H9 (cell line): ENCODE results near the gene PDS5A. TPM values are rescaled to one million over a fixed set of nuclear protein-coding genes. Genes with fewer than 3 reads are reported as not detected.

ENCODE experiments used
- DNase-seq: peaks from one replicate; pipeline ENCODE4 v3.0.0-alpha.2; 2017
- H2AFZ ChIP-seq: one replicate; pipeline ENCODE4 v1.6.1; 2013; ENCODE audit warnings: mild to moderate bottlenecking, low read length, control low read depth, moderate library complexity
- H2AK5ac ChIP-seq: 2 replicates; pipeline ENCODE4 v1.6.1; 2013; ENCODE audit warnings: low read length, control low read depth, mixed read lengths; ENCODE audit not compliant: insufficient read length
- H2BK120ac ChIP-seq: one replicate; pipeline ENCODE4 v1.6.1; 2013; ENCODE audit warnings: low read depth, mild to moderate bottlenecking, low read length, control low read depth, inconsistent platforms; ENCODE audit not compliant: poor library complexity, severe bottlenecking
- H2BK12ac ChIP-seq: 2 replicates; pipeline ENCODE4 v1.6.1; 2013; ENCODE audit warnings: low read length, control low read depth, mixed read lengths, low read depth; ENCODE audit not compliant: insufficient read length
- H2BK15ac ChIP-seq: 2 replicates; pipeline ENCODE4 v1.6.1; 2013; ENCODE audit warnings: low read depth, low read length, control low read depth
- H2BK20ac ChIP-seq: one replicate; pipeline ENCODE4 v1.6.1; 2013; ENCODE audit warnings: low read depth, mild to moderate bottlenecking, low read length, control low read depth, inconsistent platforms; ENCODE audit not compliant: poor library complexity, severe bottlenecking
- H2BK5ac ChIP-seq: 2 replicates; pipeline ENCODE4 v1.6.1; 2013; ENCODE audit warnings: low read length, control low read depth, mixed read lengths; ENCODE audit not compliant: insufficient read length
- H3K14ac ChIP-seq: 2 replicates; pipeline ENCODE4 v1.6.1; 2013; ENCODE audit warnings: low read length, control low read depth; ENCODE audit not compliant: insufficient read depth
- H3K18ac ChIP-seq: 2 replicates; pipeline ENCODE4 v1.6.1; 2013; ENCODE audit warnings: low read depth, mild to moderate bottlenecking, mixed read lengths, low read length, control low read depth; ENCODE audit not compliant: insufficient read length
- H3K23ac ChIP-seq: 2 replicates; pipeline ENCODE4 v1.6.1; 2013; ENCODE audit warnings: low read length, control low read depth, mixed read lengths, low read depth; ENCODE audit not compliant: insufficient read length
- H3K23me2 ChIP-seq: 2 replicates; pipeline ENCODE4 v1.6.1; 2013; ENCODE audit warnings: low read depth, mild to moderate bottlenecking, mixed read lengths, low read length, control low read depth; ENCODE audit not compliant: insufficient read length, poor library complexity, severe bottlenecking
- H3K27ac ChIP-seq: 2 replicates; pipeline ENCODE4 v1.5.1; 2013; ENCODE audit warnings: low read length, control low read depth, mixed read lengths, low read depth; ENCODE audit not compliant: insufficient read length
- H3K27me3 ChIP-seq: 2 replicates; pipeline ENCODE4 v1.6.1; 2013; ENCODE audit warnings: low read length, control low read depth, inconsistent platforms; ENCODE audit not compliant: insufficient read depth
- H3K4ac ChIP-seq: 2 replicates; pipeline ENCODE4 v1.6.1; 2013; ENCODE audit warnings: low read depth, mild to moderate bottlenecking, control low read depth, inconsistent platforms, low read length, moderate library complexity
- H3K4me1 ChIP-seq: 2 replicates; pipeline ENCODE4 v1.6.1; 2013; ENCODE audit warnings: low read length, control low read depth, inconsistent platforms; ENCODE audit not compliant: insufficient read depth
- H3K4me2 ChIP-seq: 2 replicates; pipeline ENCODE4 v1.6.1; 2013; ENCODE audit warnings: low read length, control low read depth, mixed read lengths; ENCODE audit not compliant: insufficient read length, insufficient read depth
- H3K56ac ChIP-seq: 2 replicates; pipeline ENCODE4 v1.6.1; 2013; ENCODE audit warnings: low read depth, mild to moderate bottlenecking, mixed read lengths, low read length, control low read depth; ENCODE audit not compliant: insufficient read length
- H3K79me1 ChIP-seq: 2 replicates; pipeline ENCODE4 v1.6.1; 2013; ENCODE audit warnings: low read depth, mild to moderate bottlenecking, moderate library complexity, low read length, control low read depth, inconsistent platforms; ENCODE audit not compliant: insufficient read depth, poor library complexity, severe bottlenecking
- H3K79me2 ChIP-seq: 2 replicates; pipeline ENCODE4 v1.6.1; 2013; ENCODE audit warnings: low read length, control low read depth, inconsistent platforms; ENCODE audit not compliant: insufficient read depth
- H3K9ac ChIP-seq: 2 replicates; pipeline ENCODE4 v1.6.1; 2013; ENCODE audit warnings: low read length, control low read depth, mixed read lengths; ENCODE audit not compliant: insufficient read length; ENCODE audit errors: extremely low read depth
- H3K9me3 ChIP-seq: one replicate; pipeline ENCODE4 v1.6.1; 2013; ENCODE audit warnings: low read depth, low read length, inconsistent platforms; ENCODE audit not compliant: control insufficient read depth
- H3T11ph ChIP-seq: one replicate; pipeline ENCODE4 v1.6.1; 2013; ENCODE audit warnings: mild to moderate bottlenecking, low read length, control low read depth, inconsistent platforms
- H4K20me1 ChIP-seq: one replicate; pipeline ENCODE4 v1.6.1; 2013; ENCODE audit not compliant: control insufficient read depth, insufficient read length, insufficient read depth
- H4K5ac ChIP-seq: 2 replicates; pipeline ENCODE4 v1.6.1; 2013; ENCODE audit warnings: low read depth, mild to moderate bottlenecking, mixed read lengths, low read length, control low read depth; ENCODE audit not compliant: insufficient read length
- H4K8ac ChIP-seq: replicated peaks from 2 replicates; pipeline ENCODE4 v1.6.1; 2013; ENCODE audit warnings: low read length, control low read depth, mixed read lengths, low read depth; ENCODE audit not compliant: insufficient read length
- H4K91ac ChIP-seq: 2 replicates; pipeline ENCODE4 v1.6.1; 2013; ENCODE audit warnings: low read depth, mild to moderate bottlenecking, moderate library complexity, mixed read lengths, low read length, control low read depth; ENCODE audit not compliant: insufficient read length
- H3K27ac Mint-ChIP-seq, 3 experiments: 2 replicates in 2 of 3; 3 replicates in 1 of 3; pipeline ENCODE4 v1.8.0; 2020 to 2021; ENCODE audit warnings: mixed read lengths in 3 of 3, mild to moderate bottlenecking in 1 of 3, moderate library complexity in 1 of 3
- H3K27me3 Mint-ChIP-seq: 2 replicates; pipeline ENCODE4 v1.8.0; 2021; ENCODE audit warnings: low read depth, mild to moderate bottlenecking, moderate library complexity, mixed read lengths
- H3K36me3 Mint-ChIP-seq, 3 experiments: 2 replicates in 2 of 3; 3 replicates in 1 of 3; pipeline ENCODE4 v1.8.0; 2020 to 2021; ENCODE audit warnings: low read depth in 3 of 3, mixed read lengths in 3 of 3; ENCODE audit not compliant: insufficient read depth in 1 of 3
- H3K4me1 Mint-ChIP-seq, 2 experiments: 2 replicates each; pipeline ENCODE4 v1.8.0; 2020; ENCODE audit warnings: mixed read lengths in 2 of 2
- H3K4me3 Mint-ChIP-seq, 2 experiments: 2 replicates in 1 of 2; 3 replicates in 1 of 2; pipeline ENCODE4 v1.8.0; 2020 to 2021; ENCODE audit warnings: mild to moderate bottlenecking in 2 of 2, mixed read lengths in 2 of 2, moderate library complexity in 1 of 2
- H3K9me3 Mint-ChIP-seq, 2 experiments: 2 replicates in 1 of 2; 3 replicates in 1 of 2; pipeline ENCODE4 v1.8.0; 2020; ENCODE audit warnings: mild to moderate bottlenecking in 2 of 2, mixed read lengths in 2 of 2, moderate library complexity in 1 of 2
- WGBS: extraction: QIAGEN DNeasy Blood & Tissue Kit; methylation state at CpG from one replicate; pipeline ENCODE4 v1.1.7; 2013; ENCODE audit warnings: missing lambda C conversion rate, low lambda C conversion rate, mixed read lengths; ENCODE audit not compliant: insufficient read length; ENCODE audit errors: extremely low coverage; 5-methylcytosine and 5-hydroxymethylcytosine counted together
- total RNA-seq: library from RNA; stranded (reverse); gene quantifications from 2 replicates; pipeline ENCODE4 v1.2.1, GENCODE V29; 2021
- TF ChIP-seq, protein P1 (sequence below): fragments of 200-600 bp; sonication (generic); conservative IDR thresholded peaks from 3 replicates; pipeline ENCODE4 v1.8.0; 2021; ENCODE audit warnings: antibody characterized with exemption, mild to moderate bottlenecking

PDS5A gene
- total RNA-seq, 1 experiment from 2014 or later, result 65.4 TPM

DNA sequence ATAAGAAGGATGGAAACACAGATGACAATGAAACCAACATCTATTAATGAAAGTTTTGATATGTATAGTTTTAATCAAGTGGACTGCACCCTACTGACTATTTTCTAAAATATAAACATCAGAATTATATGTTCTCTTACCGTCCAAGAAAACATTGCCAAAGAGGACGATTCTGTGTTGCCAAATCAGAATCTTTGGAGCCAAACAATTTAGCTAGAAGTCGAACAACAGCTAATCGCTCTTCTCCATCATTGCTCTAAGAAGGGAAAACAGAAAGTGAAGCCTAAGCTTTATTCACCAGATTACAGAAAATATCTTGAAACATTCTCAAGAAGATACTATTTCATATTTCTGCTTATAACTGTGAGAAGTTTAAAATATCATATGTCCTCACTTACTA is 64.2 kb downstream of the PDS5A start:
- Histone ChIP-seq H3K9ac (no peak overlapping the region), H2AK5ac (no peak overlapping the region), H2BK20ac (no peak overlapping the region), H2BK5ac (no peak overlapping the region), H3K4me1 (no peaks in the 10 kb centered on the region), H4K8ac (no peak overlapping the region), H3K23ac (no peak overlapping the region), H3K14ac (no peak overlapping the region), H3T11ph (no peak overlapping the region), H3K27ac (no peak overlapping the region), H4K5ac (no peak overlapping the region), H3K18ac (no peak overlapping the region), H3K79me1 (no peaks in the 10 kb centered on the region), H4K20me1 (no peaks in the 10 kb centered on the region), H2AFZ (no peak overlapping the region), H3K27me3 (no peaks in the 10 kb centered on the region), H3K9me3 (no peaks in the 10 kb centered on the region), H2BK12ac (no peak overlapping the region), H3K56ac (no peak overlapping the region), H3K4me2 (no peak overlapping the region), H3K23me2 (no peaks in the 10 kb centered on the region), H3K79me2 (no peaks in the 10 kb centered on the region), H2BK15ac (no peak overlapping the region), H4K91ac (no peak overlapping the region), H3K4ac (no peak overlapping the region), H2BK120ac (no peak overlapping the region)
- WGBS, result no CpG with 5 or more reads among the region's 4 CpGs
- Mint-ChIP-seq H3K27ac (no peak overlapping the region), H3K4me3 (no peak overlapping the region), H3K9me3 (no peaks in the 10 kb centered on the region), H3K27me3 (no peaks in the 10 kb centered on the region), H3K36me3 (peaks cover 12 to 59% (median 58%) of the 10 kb centered on the region in 3 experiments; a peak in 6 of 7 replicates), H3K4me1 (no peaks in the 10 kb centered on the region)
- DNase-seq, result no peak
- TF ChIP-seq, protein P1, sequence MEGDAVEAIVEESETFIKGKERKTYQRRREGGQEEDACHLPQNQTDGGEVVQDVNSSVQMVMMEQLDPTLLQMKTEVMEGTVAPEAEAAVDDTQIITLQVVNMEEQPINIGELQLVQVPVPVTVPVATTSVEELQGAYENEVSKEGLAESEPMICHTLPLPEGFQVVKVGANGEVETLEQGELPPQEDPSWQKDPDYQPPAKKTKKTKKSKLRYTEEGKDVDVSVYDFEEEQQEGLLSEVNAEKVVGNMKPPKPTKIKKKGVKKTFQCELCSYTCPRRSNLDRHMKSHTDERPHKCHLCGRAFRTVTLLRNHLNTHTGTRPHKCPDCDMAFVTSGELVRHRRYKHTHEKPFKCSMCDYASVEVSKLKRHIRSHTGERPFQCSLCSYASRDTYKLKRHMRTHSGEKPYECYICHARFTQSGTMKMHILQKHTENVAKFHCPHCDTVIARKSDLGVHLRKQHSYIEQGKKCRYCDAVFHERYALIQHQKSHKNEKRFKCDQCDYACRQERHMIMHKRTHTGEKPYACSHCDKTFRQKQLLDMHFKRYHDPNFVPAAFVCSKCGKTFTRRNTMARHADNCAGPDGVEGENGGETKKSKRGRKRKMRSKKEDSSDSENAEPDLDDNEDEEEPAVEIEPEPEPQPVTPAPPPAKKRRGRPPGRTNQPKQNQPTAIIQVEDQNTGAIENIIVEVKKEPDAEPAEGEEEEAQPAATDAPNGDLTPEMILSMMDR, result no peak
